Stimulated activated CD4-positive, alpha-beta T cell treated with anti-CD3 and anti-CD28 coated beads, Interleukin-1b, Interleukin-23, amount 100 ng/mL, for 48 hours (primary cell): Measurements from ENCODE around the gene WBP1.

Experiments used
- DNase-seq: peaks from one replicate; pipeline ENCODE4 v3.0.0-alpha.2; 2020

The WBP1 gene

GRCh38 chr2:74505448-74506246 lies 47.4 kb downstream of the WBP1 start:
- no peak for DNase-seq

DNA sequence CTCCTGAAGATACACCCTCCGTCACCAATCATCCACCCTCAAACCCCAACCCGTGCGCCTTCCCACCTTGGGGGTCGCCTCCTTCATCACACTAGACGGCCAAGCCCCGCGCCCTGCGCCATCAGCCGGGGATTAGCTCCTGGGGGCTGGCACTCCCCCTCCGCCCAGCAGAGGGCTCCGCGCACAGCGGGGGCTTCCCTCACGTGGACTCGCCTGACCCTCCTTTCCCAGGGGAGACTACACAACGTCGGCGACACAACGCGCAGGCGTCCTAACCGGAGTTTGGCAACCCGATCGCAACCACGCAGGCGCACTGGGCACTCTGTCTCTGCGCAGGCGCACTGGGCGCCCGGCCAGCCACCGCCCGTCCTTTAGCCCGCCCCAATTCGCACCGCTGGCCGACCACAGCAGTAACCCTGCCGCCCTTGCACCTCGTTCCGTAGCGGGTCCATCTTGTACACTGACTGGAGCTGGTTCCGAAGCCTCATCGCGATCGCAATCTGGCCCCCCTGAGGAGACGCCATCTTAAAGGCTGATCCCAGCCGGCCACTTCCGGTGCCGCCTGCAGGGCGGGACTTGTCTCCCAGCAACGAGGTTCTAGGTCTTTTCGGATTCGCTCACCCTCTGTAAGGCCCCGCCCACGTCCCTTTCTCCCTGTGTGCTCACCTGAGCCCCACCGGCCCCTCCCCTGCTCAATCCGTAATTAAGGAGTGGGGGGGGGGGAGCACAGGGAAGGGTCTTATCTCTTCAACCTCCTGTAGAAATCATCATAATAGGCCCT lies 49.1 kb downstream of the WBP1 start, which contains the start of gene PCGF1:
Gene PCGF1, minus strand, starts transcription at position 551 of the 781 bp plus-strand sequence. Its CDS starts 27 bp downstream, at position 524.
- peak; percentile 97 for DNase-seq

DNA sequence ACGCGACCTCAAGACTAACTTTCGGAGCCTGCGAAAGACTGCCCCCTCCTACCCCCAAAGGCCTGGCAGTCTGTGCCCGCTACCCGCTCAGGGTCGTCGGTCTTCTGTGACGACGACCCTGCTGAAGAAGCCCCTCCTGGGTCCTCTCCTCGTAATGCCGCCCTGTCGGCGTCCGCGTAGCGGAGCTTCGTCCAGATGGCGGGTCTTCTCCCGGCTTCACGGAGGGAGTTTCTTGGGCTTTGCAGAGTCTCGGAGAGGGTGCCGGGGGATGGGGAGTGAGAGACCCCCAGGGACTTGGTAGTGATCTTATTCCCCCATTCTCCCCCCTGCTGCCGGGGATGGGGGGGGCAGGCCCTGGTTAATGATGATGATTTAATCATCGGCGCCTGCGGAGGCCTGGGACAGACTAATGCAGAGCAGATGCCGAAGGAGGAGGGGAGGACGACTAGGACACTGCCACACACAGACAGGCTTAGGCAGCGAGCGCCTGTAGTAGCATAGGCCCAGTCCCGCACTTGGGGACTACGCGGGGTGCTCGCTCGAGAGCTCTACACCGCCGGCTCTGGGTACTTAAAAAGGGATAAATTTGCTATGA lies 49.8 kb downstream of the WBP1 start:
- no peak for DNase-seq

DNA sequence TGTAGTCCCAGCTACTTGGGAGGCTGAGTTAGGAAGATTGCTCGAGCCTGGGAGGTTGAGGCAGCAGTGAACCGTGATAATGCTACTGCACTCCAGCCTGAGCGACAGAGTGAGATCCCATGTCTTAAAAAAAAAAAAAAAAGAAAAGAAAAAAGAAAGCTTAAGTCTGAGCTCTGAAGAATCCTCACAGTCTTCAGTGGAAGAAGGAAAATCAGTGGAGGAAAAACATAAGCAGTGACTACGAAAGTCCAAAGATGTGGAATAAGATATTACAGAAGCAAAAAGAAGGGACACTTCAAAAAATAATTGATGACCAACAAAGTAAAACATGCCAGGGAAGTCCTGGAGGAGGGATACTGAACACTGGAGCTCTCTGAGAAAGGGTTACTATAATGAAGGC lies 52.0 kb downstream of the WBP1 start:
- no peak for DNase-seq
